ENCODE measurements around the gene YWHAH.

Gene YWHAH

DNA sequence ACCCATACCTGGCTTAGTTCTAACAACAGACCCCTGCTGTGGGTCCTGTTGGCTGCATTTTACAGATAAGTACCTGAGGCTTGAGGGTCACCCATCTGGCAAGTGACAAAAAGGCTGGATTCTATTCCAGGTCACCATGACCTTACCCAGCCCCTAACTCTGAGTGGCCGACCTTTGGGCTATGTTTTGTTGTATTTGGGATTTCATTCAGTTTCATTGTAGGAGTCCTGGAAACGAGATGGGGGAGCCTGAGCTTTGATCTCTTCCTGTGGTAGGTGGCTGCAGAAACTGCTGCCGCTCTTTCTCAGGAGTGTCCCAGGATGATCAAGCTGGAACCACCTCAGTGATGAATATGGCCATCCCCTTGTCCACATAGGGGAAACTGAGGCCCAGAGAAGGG is 24.6 kb upstream of the YWHAH start:
- TF ChIP-seq, protein P1, sequence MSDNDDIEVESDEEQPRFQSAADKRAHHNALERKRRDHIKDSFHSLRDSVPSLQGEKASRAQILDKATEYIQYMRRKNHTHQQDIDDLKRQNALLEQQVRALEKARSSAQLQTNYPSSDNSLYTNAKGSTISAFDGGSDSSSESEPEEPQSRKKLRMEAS (IDR thresholded peaks at IDR 0.05; ENCODE audit: low read depth, low read length): no peak
- TF ChIP-seq MYC (IDR thresholded peaks at IDR 0.05; ENCODE audit: low read depth, low read length): no peak
- no peak for TF ChIP-seq POLR2A (IDR thresholded peaks at IDR 0.05; ENCODE audit: extremely low read depth, insufficient read length)
- TF ChIP-seq, protein P2, sequence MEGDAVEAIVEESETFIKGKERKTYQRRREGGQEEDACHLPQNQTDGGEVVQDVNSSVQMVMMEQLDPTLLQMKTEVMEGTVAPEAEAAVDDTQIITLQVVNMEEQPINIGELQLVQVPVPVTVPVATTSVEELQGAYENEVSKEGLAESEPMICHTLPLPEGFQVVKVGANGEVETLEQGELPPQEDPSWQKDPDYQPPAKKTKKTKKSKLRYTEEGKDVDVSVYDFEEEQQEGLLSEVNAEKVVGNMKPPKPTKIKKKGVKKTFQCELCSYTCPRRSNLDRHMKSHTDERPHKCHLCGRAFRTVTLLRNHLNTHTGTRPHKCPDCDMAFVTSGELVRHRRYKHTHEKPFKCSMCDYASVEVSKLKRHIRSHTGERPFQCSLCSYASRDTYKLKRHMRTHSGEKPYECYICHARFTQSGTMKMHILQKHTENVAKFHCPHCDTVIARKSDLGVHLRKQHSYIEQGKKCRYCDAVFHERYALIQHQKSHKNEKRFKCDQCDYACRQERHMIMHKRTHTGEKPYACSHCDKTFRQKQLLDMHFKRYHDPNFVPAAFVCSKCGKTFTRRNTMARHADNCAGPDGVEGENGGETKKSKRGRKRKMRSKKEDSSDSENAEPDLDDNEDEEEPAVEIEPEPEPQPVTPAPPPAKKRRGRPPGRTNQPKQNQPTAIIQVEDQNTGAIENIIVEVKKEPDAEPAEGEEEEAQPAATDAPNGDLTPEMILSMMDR (IDR thresholded peaks at IDR 0.05; ENCODE audit: low read depth, low read length): no peak
- no peak for DNase-seq (ENCODE audit: low read depth)
- H3K4me3 ChIP-seq (ENCODE audit: low read depth, low read length): no peak overlapping the region

DNA sequence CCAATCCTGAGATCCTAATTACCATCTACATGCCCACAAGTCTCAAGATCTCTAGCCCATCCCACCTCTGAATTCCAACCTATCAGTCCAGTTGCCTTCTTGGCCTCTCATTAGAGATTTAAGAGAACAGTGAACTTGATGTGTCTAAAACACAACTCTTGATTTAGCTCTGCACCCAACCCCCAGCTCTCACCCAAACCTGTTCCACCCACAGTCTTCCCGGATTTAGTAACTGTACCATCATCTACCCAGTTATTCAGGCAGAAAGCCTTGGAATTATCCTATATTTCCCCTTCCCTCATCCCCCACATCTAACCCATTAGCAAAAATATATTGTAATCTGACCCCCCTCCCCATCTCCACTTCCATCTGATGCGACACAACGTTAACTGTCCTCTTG is 24.0 kb upstream of the YWHAH start:
- no peak for DNase-seq (ENCODE audit: low read depth)
- TF ChIP-seq MYC (IDR thresholded peaks at IDR 0.05; ENCODE audit: low read depth, low read length) (no peak), POLR2A (IDR thresholded peaks at IDR 0.05; ENCODE audit: extremely low read depth, insufficient read length) (no peak)
- TF ChIP-seq, protein P2 (IDR thresholded peaks at IDR 0.05; ENCODE audit: low read depth, low read length): no peak
- TF ChIP-seq, protein P1 (IDR thresholded peaks at IDR 0.05; ENCODE audit: low read depth, low read length): no peak

DNA sequence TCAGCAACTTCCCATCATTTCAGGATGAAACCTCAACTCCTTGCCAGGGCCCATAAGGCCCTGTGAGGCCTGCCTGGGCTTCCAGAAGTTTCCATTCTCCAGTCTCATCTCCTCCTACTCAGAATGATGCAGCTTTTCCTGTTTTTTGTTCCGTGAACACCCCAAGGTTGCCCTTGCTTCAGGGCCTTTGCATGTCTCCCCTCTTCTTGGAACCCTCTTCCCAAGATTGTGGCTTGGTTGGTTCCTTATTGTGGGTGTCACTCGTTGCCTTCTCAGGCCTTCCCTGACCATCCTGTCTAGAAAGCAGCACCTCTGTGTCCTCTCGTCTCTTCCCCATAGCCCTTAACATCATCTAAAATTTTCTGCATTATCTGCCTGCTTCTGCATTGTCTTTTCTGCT is 23.2 kb upstream of the YWHAH start:
- no peak for DNase-seq (ENCODE audit: low read depth)
- TF ChIP-seq, protein P1 (IDR thresholded peaks at IDR 0.05; ENCODE audit: low read depth, low read length): no peak
- TF ChIP-seq MYC (IDR thresholded peaks at IDR 0.05; ENCODE audit: low read depth, low read length) (no peak), POLR2A (IDR thresholded peaks at IDR 0.05; ENCODE audit: extremely low read depth, insufficient read length) (no peak)
- TF ChIP-seq, protein P2 (IDR thresholded peaks at IDR 0.05; ENCODE audit: low read depth, low read length): no peak
- no peak overlapping the region for H3K4me3 ChIP-seq (ENCODE audit: low read depth, low read length)

More for the DNA sequence above, 24.0 kb upstream of the YWHAH start:
- H3K4me3 ChIP-seq (ENCODE audit: low read depth, low read length): no peak overlapping the region

DNA sequence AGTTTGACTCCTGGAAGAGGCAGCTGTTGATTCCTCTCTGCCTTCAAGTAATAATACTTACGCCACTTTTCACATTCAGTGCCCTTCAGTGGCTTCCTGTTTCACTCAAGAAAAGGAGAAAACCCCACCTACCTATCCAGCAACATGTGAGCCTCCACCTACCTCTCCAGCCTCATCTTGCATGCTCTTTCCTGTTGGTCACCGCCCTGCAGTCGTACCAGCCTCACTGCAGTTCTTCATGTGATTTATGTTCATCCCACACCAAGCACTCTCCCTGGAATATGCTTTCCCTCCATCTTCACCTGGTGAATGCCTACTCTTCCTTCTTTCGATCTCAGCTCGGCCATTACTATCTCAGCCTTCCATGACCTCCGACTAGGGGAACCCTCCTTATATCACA is 21.8 kb upstream of the YWHAH start:
- no peak for TF ChIP-seq POLR2A (IDR thresholded peaks at IDR 0.05; ENCODE audit: extremely low read depth, insufficient read length)
- TF ChIP-seq MYC (IDR thresholded peaks at IDR 0.05; ENCODE audit: low read depth, low read length): no peak
- TF ChIP-seq, protein P2 (IDR thresholded peaks at IDR 0.05; ENCODE audit: low read depth, low read length): no peak
- TF ChIP-seq, protein P1 (IDR thresholded peaks at IDR 0.05; ENCODE audit: low read depth, low read length): no peak
- no peak overlapping the region for H3K4me3 ChIP-seq (ENCODE audit: low read depth, low read length)
- DNase-seq (ENCODE audit: low read depth): no peak

DNA sequence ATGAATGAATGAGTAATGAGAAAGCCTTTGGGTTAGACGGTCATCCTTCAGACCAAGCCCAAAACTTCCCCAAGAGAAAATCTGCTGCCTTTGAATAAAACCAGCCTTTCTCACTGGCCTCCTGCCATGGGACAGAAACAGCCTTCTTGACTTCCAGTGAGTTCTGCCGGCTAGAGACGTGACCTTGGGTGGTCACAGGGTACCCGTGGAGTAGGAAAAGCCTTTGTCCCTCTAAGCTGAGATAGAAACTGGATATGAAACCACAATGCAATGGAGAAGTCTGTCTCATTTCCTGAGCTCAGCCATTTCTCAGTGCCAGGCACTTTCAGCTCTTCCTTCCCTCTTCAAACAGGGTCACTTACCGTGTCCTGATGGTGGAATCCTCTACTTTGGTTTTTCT is 21.2 kb upstream of the YWHAH start:
- no peak for TF ChIP-seq POLR2A (IDR thresholded peaks at IDR 0.05; ENCODE audit: extremely low read depth, insufficient read length)
- TF ChIP-seq MYC (IDR thresholded peaks at IDR 0.05; ENCODE audit: low read depth, low read length): no peak
- TF ChIP-seq, protein P2 (IDR thresholded peaks at IDR 0.05; ENCODE audit: low read depth, low read length): no peak
- TF ChIP-seq, protein P1 (IDR thresholded peaks at IDR 0.05; ENCODE audit: low read depth, low read length): no peak
- H3K4me3 ChIP-seq (ENCODE audit: low read depth, low read length): no peak overlapping the region
- DNase-seq (ENCODE audit: low read depth): peak; percentile 55

DNA sequence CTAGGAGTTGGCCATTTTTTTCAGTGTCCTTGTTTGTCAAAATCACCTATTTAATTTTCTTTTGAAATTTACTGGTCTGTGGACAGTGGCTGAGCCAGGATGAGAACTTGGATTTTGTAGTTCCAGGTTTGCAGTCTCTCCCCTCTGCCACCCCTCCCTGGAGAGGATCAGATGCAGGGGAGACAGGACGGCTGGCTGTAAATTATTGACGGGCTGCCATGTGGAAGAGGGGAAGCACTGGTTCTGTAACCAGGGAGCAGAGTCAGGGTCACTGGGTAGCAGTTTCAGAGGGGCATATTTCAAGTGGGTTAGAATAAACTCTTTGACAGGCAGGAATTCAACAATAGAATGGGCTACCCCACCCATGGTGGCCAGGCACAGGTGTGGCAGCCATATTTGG is 20.6 kb upstream of the YWHAH start:
- DNase-seq (ENCODE audit: low read depth): no peak
- no peak overlapping the region for H3K4me3 ChIP-seq (ENCODE audit: low read depth, low read length)
- TF ChIP-seq, protein P1 (IDR thresholded peaks at IDR 0.05; ENCODE audit: low read depth, low read length): no peak
- TF ChIP-seq, protein P2 (IDR thresholded peaks at IDR 0.05; ENCODE audit: low read depth, low read length): no peak
- TF ChIP-seq POLR2A (IDR thresholded peaks at IDR 0.05; ENCODE audit: extremely low read depth, insufficient read length) (no peak), MYC (IDR thresholded peaks at IDR 0.05; ENCODE audit: low read depth, low read length) (no peak)
